Stimulated activated CD4-positive, alpha-beta T cell treated with anti-CD3 and anti-CD28 coated beads, Interleukin-15, amount 100 ng/mL, for 24 hours (primary cell): ENCODE data around the gene RPS19.

Source experiments
- DNase-seq: peaks from one replicate; pipeline ENCODE4 v3.0.0-alpha.2; 2020

RPS19 gene

DNA sequence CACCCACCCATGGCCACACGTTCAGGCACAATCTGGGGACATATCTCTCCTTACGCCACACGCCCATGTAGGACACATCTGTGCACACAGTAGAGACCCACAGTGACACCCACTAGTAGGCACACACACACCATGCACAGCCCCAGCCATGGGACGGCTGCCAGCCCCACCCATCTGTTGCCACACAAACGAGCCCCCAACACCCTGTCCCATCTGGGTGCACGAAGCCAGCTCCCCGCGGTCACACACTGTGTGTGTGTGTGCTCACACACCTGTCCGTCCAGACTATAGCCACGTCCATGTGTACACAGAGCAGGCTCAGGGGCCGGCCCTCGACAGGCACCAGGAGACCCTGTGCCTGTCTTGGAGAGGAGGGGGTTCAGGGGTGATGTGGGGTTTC, 57.6 kb downstream of the RPS19 start:
- DNase-seq = no peak

DNA sequence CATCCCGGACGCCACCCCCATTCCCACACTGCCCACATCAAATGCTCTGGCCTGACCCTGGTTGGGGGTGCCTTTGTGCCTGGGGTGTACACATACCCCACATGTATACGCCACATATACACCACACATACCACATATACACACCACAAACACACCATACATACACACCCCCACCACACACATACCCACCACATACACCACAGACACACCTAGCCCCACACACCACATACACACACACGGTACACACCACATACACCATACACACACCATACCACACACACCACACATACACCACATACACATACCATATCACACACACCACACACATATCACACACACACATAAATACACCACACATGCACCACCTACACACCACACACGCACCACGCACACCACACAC, 58.0 kb downstream of the RPS19 start:
- DNase-seq = no peak

GRCh38 chr19:41918653-41919244, 58.7 kb downstream of the RPS19 start:
- no peak for DNase-seq

- DNase-seq = no peak
Measured at GRCh38 chr19:41919948-41920712, 60.1 kb downstream of the RPS19 start.

- no peak for DNase-seq
Measured at GRCh38 chr19:41920882-41921576, 61.0 kb downstream of the RPS19 start.

DNA sequence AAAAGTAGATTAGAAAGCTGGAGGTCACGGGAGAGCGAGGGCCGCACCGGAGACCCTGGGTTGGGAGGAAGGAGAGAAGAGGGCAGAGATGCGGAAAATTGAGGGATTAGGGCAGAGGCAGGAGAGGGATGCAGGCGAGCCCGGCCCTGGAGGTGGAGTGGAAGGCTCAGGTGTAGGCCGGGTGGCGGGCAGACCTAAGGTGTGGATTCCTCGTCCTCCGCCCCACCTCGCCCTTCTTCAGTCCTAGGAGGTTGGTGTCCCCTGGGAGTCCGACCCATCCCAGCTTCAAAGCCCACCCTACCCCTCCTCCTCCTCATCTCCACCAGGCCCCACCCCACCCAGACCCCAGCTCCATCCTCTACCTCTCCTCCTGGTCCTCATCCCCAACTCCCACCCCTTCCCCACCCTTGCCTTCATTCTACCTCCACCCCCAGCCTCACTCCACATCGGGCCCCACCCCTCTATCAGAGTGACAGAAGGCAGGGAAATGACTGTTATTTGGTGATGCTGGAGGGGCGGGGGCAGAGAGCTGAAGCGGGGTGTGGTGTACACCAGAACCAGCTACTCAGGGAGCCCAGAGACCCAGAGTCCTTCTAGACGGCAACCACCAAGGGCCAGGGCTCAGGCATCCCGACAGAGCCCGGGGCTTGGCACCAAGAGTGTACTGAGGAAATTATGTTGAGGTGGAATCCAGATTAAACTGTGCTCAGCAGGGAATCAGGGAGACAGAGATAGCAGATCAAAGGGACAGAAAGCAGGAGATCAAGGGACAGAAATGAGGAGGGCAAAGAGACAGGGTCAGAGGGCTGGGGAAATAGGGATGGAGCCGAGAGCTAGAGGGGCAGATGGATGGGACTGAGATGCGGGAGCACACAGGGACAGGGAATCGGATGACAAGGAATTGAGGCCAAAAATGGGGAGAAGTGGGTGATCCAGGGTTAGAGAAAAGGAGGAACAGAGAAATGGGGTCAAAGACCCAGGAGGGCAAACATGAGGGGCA, 61.8 kb downstream of the RPS19 start:
- DNase-seq = no peak
